Hepatocyte (in vitro differentiated cells): ENCODE data around the gene PRRT1B. TPM values are rescaled to one million over a fixed set of nuclear protein-coding genes. Genes with fewer than 3 reads are reported as not detected.

ENCODE experiments used
- DNase-seq: peaks from one replicate; pipeline ENCODE4 v3.0.0-alpha.2; 2016; ENCODE audit warnings: low spot score
- H2AFZ ChIP-seq: fragments of 200-600 bp; sonication (generic); 2 replicates; pipeline ENCODE4 v1.6.0; 2016; ENCODE audit warnings: antibody characterized with exemption, mild to moderate bottlenecking
- H3K27ac ChIP-seq: fragments of 200-600 bp; sonication (generic); 2 replicates; pipeline ENCODE4 v1.5.1; 2016; ENCODE audit warnings: mild to moderate bottlenecking
- H3K27me3 ChIP-seq: fragments of 200-600 bp; sonication (generic); 2 replicates; pipeline ENCODE4 v1.6.1; 2016
- H3K36me3 ChIP-seq: fragments of 200-600 bp; sonication (generic); replicated peaks from 2 replicates; pipeline ENCODE4 v1.5.1; 2016; ENCODE audit warnings: low read depth; ENCODE audit not compliant: insufficient read depth
- H3K4me1 ChIP-seq: fragments of 200-600 bp; sonication (generic); 2 replicates; pipeline ENCODE4 v1.5.1; 2016; ENCODE audit warnings: mild to moderate bottlenecking, moderate library complexity; ENCODE audit not compliant: insufficient read depth
- H3K4me2 ChIP-seq: fragments of 200-600 bp; sonication (generic); 2 replicates; pipeline ENCODE4 v1.6.0; 2016
- H3K4me3 ChIP-seq: fragments of 200-600 bp; sonication (generic); 2 replicates; pipeline ENCODE4 v1.5.1; 2016; ENCODE audit warnings: mild to moderate bottlenecking
- H3K79me2 ChIP-seq: fragments of 200-600 bp; sonication (generic); 2 replicates; pipeline ENCODE4 v1.6.0; 2017; ENCODE audit warnings: mild to moderate bottlenecking
- H3K9me2 ChIP-seq: fragments of 200-600 bp; sonication (generic); replicated peaks from 2 replicates; pipeline ENCODE4 v1.6.0; 2017; ENCODE audit warnings: mild to moderate bottlenecking; ENCODE audit not compliant: insufficient read depth
- H3K9me3 ChIP-seq: fragments of 200-600 bp; sonication (generic); 2 replicates; pipeline ENCODE4 v1.5.1; 2016; ENCODE audit warnings: low read depth, mild to moderate bottlenecking
- H4K20me1 ChIP-seq: fragments of 200-600 bp; sonication (generic); 2 replicates; pipeline ENCODE4 v1.6.0; 2016; ENCODE audit warnings: mild to moderate bottlenecking; ENCODE audit not compliant: insufficient read depth, poor library complexity, severe bottlenecking
- EZH2 ChIP-seq: fragments of 200-600 bp; sonication (generic); IDR thresholded peaks from 2 replicates; pipeline ENCODE4 v1.6.1; 2016; ENCODE audit warnings: antibody characterized with exemption, mild to moderate bottlenecking, borderline replicate concordance
- EZH2phosphoT487 ChIP-seq: fragments of 200-600 bp; sonication (generic); IDR thresholded peaks from one replicate; pipeline ENCODE4 v1.6.1; 2018; ENCODE audit warnings: antibody characterized with exemption, mild to moderate bottlenecking, low read depth, moderate library complexity; ENCODE audit not compliant: unreplicated experiment, severe bottlenecking
- WGBS: methylation state at CpG from one replicate; pipeline ENCODE4 v1.1.6; 2016; ENCODE audit warnings: low lambda C conversion rate; ENCODE audit errors: missing lambda C conversion rate; 5-methylcytosine and 5-hydroxymethylcytosine counted together
- polyA plus RNA-seq: library from polyadenylated mRNA; unstranded; fragments of >200 nt; fragmentation: Nextera tagmentation; extraction: Ambion mirVana; gene quantifications from 2 replicates; pipeline ENCODE4 v1.2.1, GENCODE V29; 2016
- total RNA-seq: library from RNA; depleted of rRNA; stranded (reverse); fragments of >200 nt; gene quantifications from 2 replicates; pipeline ENCODE4 v1.2.3, GENCODE V29; 2014
- TF ChIP-seq, protein P1 (sequence below): fragments of 200-600 bp; sonication (generic); IDR thresholded peaks from 2 replicates; pipeline ENCODE4 v1.5.1; 2016; ENCODE audit warnings: antibody characterized with exemption, mild to moderate bottlenecking; ENCODE audit not compliant: poor library complexity

The PRRT1B gene
- total and polyA plus RNA-seq, 2 experiments from 2014 or later = 0.17 to 1.4 TPM

- DNase-seq = no peak
- Histone ChIP-seq H2AFZ (peak overlapping the region; percentile 99), H3K4me2 (peak overlapping the region; percentile 97), H3K36me3 (no peaks in the 10 kb centered on the region), H3K27ac (peak overlapping the region; percentile 40), H3K9me3 (no peaks in the 10 kb centered on the region), H3K4me3 (peak overlapping the region; percentile 91), H3K27me3 (no peaks in the 10 kb centered on the region), H4K20me1 (no peaks in the 10 kb centered on the region), H3K79me2 (peaks cover 17% of the 10 kb centered on the region), H3K4me1 (peaks cover 13% of the 10 kb centered on the region), H3K9me2 (no peaks in the 10 kb centered on the region)
- TF ChIP-seq, protein P1, sequence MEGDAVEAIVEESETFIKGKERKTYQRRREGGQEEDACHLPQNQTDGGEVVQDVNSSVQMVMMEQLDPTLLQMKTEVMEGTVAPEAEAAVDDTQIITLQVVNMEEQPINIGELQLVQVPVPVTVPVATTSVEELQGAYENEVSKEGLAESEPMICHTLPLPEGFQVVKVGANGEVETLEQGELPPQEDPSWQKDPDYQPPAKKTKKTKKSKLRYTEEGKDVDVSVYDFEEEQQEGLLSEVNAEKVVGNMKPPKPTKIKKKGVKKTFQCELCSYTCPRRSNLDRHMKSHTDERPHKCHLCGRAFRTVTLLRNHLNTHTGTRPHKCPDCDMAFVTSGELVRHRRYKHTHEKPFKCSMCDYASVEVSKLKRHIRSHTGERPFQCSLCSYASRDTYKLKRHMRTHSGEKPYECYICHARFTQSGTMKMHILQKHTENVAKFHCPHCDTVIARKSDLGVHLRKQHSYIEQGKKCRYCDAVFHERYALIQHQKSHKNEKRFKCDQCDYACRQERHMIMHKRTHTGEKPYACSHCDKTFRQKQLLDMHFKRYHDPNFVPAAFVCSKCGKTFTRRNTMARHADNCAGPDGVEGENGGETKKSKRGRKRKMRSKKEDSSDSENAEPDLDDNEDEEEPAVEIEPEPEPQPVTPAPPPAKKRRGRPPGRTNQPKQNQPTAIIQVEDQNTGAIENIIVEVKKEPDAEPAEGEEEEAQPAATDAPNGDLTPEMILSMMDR = no peak
- no peak for TF ChIP-seq EZH2
- TF ChIP-seq EZH2phosphoT487 = no peak
- WGBS = 66% methylated on average over 24 of the region's 24 CpGs
These were observed 15.5 kb upstream of the PRRT1B start for GRCh38 chr9:131529597-131530545.

GRCh38 chr9:131530546-131530919 is 14.8 kb upstream of the PRRT1B start:
- H3K27ac ChIP-seq = peak overlapping the region; percentile 40
- H2AFZ ChIP-seq = peak overlapping the region; percentile 99
- H3K9me2 ChIP-seq = no peaks in the 10 kb centered on the region
- H3K36me3 ChIP-seq = no peaks in the 10 kb centered on the region
- peak overlapping the region; percentile 97 for H3K4me2 ChIP-seq
- H4K20me1 ChIP-seq = no peaks in the 10 kb centered on the region
- DNase-seq = peak; percentile 72
- H3K9me3 ChIP-seq = no peaks in the 10 kb centered on the region
- no peaks in the 10 kb centered on the region for H3K27me3 ChIP-seq
- TF ChIP-seq, protein P1 = no peak
- TF ChIP-seq EZH2phosphoT487 (no peak), EZH2 (no peak)
- WGBS = 6% methylated on average over 14 of the region's 29 CpGs
- peaks cover 13% of the 10 kb centered on the region for H3K4me1 ChIP-seq
- H3K79me2 ChIP-seq = peaks cover 17% of the 10 kb centered on the region
- peak overlapping the region; percentile 91 for H3K4me3 ChIP-seq

GRCh38 chr9:131530920-131531832 is 14.1 kb upstream of the PRRT1B start, which contains the start of gene UCK1:
TSS of gene UCK1 (minus strand) at chr9:131531263. CDS start at chr9:131531174, 89 bp downstream.
- 47% methylated on average over 23 of the region's 103 CpGs for WGBS
- Histone ChIP-seq H3K4me1 (peaks cover 13% of the 10 kb centered on the region), H3K27me3 (no peaks in the 10 kb centered on the region), H3K9me3 (no peaks in the 10 kb centered on the region), H4K20me1 (no peaks in the 10 kb centered on the region), H3K27ac (peak within 1 kb of the TSS; percentile 68), H3K36me3 (no peaks in the 10 kb centered on the region), H3K4me3 (peak within 1 kb of the TSS; percentile 91), H3K4me2 (peak within 1 kb of the TSS; percentile 97), H2AFZ (peak within 1 kb of the TSS; percentile 99), H3K9me2 (no peaks in the 10 kb centered on the region), H3K79me2 (peaks cover 17% of the 10 kb centered on the region)
- DNase-seq = peak; percentile 92
- no peak for TF ChIP-seq EZH2
